HG02763 (cell line): ENCODE results near the gene ARHGAP27.

Experiments used
- ATAC-seq: cut with Tn5 transposase; IDR thresholded peaks from one replicate; pipeline ENCODE4 v1.9.1; 2021; ENCODE audit warnings: mild to moderate bottlenecking, moderate library complexity; ENCODE audit not compliant: unreplicated experiment

The ARHGAP27 gene

DNA sequence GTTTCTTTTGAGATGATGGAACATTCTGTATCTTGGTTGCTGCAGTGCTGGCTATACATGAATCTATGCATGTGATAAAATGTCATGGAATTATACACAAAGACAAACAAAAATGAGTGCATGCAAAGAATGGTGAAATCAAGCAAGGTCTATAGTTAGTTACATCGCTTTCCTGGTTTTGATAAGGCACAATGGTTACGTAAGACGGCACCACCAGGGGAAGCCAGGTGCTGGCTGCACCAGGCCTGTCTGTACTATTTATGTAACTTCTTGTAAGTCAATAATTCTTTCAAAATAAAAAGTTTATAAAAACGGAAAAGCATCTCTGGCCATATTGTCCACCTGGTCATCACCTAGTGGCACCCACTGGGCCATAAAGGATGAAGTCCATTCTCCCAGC is 46.5 kb downstream of the ARHGAP27 start:
- ATAC-seq, result no peak

DNA sequence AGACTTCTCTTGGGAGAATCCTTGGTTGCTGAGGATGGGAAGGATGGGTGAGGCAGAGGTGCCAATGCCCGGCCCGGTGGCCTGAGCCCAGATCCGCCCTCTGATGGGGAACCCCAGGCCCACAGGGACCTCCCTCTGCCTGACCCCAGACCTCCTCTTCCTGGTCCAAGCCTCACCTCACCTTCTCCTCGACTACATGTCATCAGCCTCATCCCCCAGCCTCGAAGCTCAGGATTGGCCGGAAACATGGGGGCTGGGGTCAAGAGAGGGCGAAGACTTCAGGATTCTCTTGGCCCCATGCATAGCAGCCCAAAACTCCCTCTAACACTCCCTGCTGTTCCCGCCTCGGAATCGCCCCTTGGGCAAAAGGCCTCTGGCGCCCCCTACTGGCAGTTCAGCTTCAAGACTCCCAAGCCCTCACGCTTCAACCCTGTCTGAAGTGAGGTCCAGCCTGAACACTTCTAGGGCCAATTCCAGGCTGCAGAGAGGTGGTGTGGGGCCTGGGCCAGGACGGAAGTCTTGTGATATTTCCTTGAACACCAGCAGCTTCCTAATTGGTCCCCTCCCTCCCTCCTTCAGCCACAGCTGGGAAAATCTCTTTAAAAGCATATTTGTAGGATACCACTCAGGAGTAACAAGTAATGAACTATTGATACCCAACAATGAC is 47.2 kb downstream of the ARHGAP27 start:
- no peak for ATAC-seq

DNA sequence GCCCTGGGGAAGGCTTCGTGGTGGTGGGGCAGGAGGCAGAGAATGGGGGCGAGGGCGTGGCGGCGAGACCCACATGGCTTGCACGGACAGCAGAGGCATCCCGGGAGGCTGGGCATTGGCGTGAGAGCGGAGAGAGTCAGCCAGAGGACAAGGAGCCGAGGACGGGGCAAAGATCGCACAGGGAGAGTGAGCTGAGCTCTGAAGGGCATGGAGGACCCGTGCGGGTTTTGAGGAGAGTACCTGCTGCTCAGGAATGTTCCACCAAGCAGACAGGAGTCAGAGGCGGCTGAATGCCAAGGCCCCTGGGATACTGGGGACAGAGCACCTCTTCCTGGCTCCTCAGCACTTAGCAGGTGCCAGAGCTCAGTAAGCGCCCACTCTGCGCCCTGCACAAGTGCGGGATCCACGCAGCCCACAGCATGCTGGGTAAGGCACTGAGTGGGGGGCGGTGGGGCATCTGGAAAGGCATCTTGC is 47.8 kb downstream of the ARHGAP27 start:
- ATAC-seq, result no peak

DNA sequence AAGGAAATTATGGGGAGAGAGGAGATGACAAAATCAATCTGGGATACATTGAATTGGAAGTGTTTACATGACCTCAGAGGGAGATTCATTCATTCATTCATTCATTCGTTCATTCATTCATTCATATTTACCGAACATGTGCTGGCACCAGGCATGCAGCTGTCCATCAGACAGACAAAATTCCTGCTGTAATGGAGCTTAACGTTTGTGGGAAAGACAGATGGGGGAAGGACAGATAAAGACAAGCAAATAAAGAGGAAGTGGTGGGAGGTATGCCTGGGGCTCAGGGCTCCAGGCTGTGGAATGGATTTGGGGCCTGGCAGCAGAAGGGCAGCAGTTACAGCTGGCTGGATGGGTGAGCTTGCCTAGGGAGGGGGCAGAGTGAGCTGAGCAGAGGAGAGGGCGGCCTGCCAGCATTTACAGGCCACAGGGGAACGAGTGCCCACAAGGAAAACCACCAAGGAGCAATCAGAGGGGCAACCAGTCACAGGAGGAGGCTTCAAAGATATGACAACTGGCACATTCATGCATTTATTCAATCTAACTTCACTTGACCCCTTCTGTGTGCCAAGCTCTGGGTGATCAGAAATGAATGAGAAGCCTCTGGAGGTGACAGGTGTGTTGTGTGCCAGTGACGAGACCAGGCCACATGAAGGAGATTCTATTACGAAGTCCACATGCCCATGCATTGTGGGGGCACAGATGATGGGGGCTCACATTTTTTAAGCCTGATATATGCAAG is 48.5 kb downstream of the ARHGAP27 start:
- ATAC-seq, result no peak

DNA sequence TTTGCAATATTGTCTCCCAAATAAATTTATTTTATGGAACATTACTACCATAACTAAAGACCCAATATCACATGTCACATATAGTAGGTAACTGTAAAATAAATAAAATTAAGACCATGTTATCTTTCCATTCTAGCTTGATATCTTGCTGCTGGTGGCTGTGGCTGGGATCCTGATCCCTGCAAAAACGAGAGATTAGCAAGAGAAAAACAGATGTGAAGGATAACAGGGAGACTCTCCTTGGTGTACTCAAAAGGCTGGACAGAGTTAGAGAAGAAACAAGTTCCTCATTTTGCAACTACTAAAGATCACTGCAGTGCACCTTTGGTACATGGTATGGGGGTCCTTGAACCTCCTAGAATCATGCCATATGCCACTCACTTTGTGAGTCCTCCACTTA is 49.7 kb downstream of the ARHGAP27 start:
- no peak for ATAC-seq

DNA sequence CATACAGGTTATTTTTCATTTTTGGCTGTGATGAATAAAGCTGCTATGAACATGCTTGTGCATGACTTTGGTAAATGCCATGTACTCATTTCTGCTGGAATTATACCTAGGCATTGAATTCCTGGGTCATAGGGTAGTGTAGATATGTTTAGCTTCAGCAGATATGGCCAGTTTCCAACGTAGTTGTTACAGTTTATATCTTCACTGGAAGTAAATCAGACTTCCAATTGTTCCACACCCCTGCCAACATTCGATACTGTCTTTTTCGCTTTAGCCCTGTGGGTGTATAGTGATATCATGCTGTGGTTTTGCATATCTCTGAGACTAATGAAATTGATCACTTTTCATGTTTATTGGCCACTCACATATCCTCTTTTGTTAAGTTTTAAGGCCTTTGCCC is 50.4 kb downstream of the ARHGAP27 start:
- ATAC-seq, result no peak

DNA sequence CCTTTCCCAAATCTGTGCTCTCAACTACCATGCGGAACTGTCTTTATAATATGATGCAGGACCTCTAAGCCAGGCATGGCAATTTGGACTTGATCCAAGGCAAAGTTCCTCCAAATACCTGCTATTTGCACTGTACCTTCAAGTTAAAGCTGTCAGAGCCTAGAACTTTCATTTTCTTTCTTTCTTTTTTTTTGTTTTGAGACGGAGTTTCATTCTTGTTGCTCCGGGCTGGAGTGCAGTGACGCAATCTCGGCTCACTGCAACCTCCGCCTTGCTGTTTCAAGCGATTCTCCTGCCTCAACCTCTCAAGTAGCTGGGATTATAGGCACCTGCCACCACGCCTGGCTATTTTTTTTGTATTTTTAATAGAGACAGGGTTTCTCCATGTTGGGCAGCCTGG is 51.7 kb downstream of the ARHGAP27 start:
- ATAC-seq, result no peak

DNA sequence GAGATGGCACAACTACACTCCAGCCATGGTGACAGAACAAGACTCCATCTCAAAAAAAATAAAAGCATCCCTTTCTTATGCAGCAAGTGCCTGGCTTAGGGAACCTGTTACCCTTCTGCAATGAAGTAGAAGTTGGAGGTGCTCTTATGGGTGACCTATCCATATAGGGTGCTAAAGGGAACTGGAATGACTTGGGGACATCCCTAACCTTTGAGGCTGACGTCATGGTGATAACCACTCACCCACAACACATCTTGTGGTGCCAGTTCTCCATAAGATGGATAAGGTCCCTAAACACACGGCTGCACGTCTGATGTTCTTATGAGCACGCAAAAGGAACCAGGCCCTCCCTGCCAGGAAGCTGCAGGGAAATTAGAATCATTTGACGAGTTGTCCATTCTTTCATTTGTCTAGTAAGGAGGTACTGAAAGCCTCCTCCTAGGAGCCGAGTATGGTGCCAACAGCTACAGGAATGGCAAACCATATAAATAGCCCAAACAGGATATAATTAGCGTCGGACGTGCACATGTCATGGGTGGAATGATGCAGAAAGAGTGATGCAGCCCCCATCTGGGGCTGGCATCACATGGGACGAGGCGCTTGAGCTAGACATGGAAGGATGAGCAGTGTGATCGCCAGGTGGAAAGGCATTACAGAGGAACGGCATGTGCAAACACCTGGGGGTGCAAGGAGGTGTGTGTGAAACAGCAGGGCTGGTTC is 52.5 kb downstream of the ARHGAP27 start:
- ATAC-seq, result no peak

DNA sequence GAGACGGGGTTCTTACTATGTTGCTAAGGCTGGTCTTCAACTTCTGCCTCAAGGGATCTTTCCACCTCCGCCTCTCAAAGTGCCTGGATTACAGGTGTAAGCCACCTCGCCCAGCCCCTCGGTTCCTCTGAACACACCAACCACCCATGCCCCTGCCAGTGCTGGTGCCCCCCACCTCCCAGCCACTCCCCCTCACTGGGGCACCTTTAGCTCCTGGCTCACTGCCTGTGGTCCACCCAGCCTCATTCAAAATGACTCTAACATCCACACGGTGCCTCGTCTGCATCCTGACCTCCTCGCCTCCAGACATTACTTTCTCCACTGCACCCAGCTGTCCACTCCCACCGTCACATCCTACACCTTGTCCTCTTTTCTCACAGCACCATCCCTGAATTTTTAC is 55.3 kb downstream of the ARHGAP27 start:
- ATAC-seq, result no peak

DNA sequence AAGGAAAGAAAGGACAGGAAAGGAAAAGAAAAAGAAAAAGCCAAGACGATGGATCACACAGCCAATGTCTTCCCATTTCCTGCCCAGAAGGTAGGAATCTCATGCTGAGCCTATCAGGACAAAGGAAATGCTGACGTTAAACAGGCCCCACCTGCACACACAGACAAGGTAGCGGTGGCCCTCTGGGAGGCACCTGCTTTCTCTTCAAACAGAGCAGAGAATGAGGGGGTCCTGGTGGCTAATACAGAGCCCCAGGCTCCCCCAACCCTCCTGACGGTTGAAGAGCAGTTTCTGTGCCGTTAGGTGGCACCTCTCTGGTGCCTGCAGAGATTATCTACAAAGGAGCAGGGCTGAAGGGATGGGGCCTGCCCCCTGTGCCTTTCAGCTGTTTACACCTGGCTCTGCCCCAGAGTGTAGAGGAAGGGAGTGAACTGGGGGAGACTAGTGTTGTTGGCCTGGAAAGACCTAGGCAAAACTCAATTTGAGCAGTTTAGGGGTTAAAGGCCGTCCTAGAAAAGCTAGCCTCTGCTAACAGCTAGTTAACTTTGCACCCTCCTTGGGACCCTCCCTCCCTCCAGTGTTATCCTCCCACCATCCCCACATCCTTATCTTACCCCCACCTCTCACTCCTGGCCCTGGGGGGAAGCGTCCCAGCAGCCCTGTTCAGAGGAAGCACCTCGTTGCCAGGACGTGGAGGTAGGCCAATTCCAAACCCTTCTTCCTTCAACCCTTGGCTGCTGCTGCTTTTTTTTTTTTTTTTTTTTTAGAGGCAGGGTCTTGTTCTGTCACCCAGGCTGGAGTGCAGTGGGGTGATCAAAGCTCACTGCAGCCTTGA is 56.3 kb downstream of the ARHGAP27 start:
- no peak for ATAC-seq

DNA sequence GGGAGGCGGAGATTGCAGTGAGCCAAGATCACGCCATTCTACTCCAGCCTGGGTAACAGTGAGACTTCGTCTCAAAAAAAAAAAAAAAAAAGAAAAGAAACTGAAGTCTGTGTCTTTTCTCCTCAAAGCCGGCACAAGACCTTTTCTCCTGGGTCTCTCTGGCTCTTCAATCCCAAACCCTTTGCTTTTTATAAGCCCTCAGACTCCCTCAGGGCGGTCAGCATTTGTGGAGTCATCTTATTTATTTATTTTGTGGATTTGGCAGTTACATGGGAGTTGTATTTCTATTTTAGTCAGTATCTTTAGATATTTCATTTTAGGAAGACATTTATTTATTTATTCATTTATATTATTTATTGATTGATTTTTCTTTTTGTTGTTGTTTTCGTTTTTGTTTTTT is 58.2 kb downstream of the ARHGAP27 start:
- ATAC-seq, result no peak

DNA sequence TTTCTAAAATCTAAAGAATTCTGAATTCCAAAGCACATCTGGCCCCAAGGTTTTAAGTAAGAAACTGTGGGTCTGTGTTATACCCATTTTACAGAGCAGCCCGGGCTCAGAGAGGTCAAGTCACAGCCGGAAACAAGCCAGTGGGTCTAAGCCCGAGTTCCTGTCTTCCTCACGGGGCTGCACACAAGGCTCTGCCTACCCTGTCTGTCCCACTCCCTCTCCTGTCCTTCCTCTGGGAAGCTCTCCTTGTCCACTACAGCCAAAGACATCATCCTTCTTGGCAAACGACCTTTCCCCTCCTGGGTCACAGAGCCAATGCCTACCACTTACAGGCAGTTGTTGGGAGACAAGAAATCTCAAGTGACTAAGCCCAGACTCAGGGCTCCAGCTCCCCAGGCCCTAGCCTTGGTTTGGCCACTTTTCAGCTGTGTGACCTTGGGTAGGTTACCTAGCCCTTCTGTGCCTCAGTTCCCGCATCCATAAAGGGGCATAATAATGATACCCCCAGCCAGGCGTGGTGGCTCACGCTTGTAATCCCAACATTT is 60.3 kb downstream of the ARHGAP27 start:
- no peak for ATAC-seq

DNA sequence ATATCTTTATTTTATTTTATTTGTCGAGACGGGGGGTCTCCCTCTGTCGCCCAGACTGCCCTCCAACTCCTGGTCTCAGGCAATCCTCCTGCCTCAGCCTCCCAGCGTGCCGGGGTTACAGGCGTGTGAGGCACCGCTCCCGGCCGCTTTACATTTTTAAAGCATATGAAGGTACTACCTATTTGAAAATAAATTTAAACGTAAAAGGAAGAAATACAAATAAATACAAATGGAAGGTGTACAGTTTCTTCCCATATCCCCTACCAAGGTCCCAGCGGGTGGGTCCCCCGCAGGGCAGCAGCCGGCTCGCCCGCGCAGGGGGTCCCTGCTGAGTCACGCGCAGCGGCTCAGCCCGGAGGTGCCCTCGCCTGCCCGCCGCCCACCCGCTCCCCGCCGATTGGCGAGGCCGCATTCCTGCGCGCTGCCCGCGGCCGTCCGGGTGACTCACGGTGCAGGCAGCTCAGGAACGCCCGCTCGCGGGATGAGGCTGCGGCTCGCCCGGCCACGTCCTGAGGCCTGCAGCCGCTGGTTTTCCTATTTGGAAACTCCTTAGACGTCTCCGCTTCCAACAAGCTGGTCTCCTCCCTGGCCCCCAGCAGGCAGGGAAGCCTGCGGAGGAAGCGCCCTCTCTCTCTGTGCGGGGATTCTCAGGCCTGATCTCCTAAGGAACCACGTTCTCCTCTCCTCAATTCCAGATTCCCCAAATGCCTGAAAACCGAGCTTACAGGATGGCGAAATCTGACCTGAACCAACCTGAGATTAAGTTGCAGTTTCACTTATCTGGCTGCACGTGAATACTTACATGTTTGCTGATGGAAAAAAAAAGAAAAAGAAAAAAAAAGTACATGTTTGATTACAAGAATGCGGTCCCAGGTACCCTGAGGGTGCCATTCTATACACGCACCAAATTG is 61.0 kb downstream of the ARHGAP27 start:
- ATAC-seq, result no peak

DNA sequence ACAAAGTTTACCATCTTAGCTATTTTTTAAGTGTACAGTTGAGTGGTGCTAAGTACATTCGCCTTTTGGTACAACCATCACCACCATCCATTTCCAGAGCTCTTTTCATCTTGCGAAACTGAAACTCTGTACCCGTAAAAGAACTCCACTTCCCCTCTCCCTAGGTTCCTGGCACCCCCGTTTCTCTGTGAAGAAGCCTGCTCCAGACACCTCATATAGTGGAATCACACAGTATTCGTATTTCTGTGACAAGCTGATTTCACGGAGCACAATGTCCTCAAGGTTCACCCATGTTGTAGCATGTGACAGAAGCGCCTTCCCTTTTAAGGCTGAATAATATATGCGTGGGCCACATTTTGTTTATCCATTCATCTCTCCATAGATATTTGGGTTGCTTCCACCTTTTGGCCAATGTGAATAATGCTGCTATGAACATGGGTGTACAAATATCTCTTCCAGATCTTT is 61.7 kb downstream of the ARHGAP27 start:
- ATAC-seq, result no peak

DNA sequence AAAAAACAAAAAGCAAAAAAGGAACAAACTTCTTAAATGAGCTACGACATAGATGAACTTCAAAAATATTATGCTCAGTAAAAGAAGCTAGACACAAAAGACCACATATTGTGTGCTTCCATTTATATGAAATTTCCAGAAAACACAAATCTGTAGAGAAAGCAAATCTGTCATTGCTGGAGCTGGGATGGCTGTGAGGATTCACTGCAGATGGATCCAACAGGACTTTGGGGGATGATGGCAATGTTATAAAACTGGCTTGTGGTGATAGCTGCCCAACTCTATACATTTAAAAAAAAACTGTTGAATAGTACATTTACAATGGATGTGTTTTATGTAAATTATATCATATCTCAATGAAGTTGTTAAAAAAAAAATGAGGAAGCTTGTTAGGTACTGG is 63.2 kb downstream of the ARHGAP27 start:
- ATAC-seq, result no peak

DNA sequence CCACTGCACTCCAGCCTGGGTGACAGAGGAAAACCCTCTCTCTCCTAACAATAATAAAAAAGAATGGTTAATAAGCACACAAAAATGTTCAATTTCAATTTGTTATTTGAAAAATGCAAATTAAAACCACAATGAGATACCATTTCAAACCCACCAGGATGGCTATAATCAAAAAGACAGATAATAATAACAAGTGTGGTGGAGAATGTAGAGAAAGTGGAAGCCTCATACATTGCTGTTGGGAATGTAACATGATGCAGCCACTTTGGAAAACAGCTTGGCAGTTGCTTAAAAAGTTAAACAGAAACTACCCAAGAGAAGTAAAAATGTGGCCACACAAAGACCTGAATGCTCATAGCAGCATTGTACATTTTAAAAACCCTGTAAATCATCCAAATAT is 64.0 kb downstream of the ARHGAP27 start:
- no peak for ATAC-seq

DNA sequence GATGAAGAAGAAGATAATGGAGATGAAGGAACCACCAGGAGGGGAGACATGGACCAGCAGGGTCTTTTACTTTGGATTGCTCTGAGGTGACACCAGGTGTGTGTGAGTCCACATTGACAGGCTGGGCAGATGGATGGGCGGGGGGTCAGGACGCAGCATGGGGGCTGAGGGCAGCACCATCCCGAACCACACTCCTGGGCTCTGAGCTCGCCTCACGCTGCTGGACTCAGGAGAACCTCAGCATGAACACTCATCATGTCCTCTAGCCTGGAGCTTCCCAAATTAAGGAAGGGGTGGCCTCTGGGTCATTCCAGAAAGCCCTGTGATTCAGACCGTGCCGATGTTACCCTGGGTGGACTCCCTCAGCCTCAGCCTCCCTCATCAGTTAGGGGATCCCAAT is 65.5 kb downstream of the ARHGAP27 start:
- no peak for ATAC-seq

DNA sequence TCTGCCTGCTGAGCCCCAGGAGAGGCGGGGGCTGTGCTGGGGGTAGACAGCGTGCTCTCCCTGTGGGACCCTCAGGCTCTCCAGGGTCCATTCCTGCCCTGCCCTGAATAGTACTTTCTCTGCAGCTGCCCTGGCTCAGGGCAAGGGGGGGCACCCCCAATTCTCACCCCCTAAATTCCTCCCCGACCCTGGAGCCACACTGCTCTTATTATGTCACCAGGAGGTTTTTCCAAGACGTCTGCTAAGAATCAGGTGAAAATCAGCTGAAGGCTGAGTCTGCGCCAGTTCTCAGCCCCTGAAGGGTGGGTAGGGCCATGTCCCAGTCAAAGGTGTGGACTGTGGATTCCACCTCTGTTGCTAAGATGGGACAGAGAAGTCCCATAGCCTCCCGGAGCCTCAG is 66.0 kb downstream of the ARHGAP27 start:
- no peak for ATAC-seq

DNA sequence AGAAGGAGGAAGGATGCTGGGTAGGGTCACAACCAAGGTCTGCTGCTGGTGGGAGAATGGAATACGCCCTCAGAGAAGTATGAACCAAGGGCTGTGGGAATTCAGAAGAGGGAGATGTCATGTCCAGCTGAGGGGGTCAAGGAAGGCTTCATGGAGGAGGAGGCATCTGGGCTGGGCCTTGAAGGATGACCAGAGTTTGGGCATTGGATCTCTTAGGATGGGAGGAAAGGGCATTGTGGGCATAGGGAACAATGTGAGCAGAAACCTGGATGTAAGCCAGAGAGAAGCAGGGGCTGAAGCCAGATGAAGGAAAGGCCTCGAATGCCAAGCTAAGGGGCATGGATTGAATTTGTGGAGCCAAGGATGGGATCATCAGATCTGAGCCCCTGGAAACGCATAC is 66.6 kb downstream of the ARHGAP27 start:
- ATAC-seq, result no peak
